HG02798 (cell line): ENCODE measurements around the gene ARIH2.

Experiments
- ATAC-seq: cut with Tn5 transposase; IDR thresholded peaks from one replicate; pipeline ENCODE4 v1.9.1; 2021; ENCODE audit warnings: mild to moderate bottlenecking; ENCODE audit not compliant: unreplicated experiment, poor library complexity

Gene ARIH2

GRCh38 chr3:48927928-48928327 is 9.3 kb downstream of the ARIH2 start:
- ATAC-seq = no peak

GRCh38 chr3:48928679-48929078 is 10.0 kb downstream of the ARIH2 start:
- ATAC-seq = no peak

- ATAC-seq = no peak
Observed at GRCh38 chr3:48929358-48930035, 10.9 kb downstream of the ARIH2 start.

- no peak for ATAC-seq
Observed at GRCh38 chr3:48930590-48930989, 11.9 kb downstream of the ARIH2 start.

- ATAC-seq = no peak
Observed at GRCh38 chr3:48931944-48932580, 13.4 kb downstream of the ARIH2 start.

- ATAC-seq = no peak
Observed at GRCh38 chr3:48934333-48934991, 15.8 kb downstream of the ARIH2 start.

- no peak for ATAC-seq
Observed at GRCh38 chr3:48935530-48935929, 16.9 kb downstream of the ARIH2 start.

- ATAC-seq = no peak
Observed at GRCh38 chr3:48938156-48938555, 19.5 kb downstream of the ARIH2 start.

GRCh38 chr3:48938689-48939088 is 20.0 kb downstream of the ARIH2 start:
- ATAC-seq = no peak

- ATAC-seq = no peak
Observed at GRCh38 chr3:48945432-48945831, 26.8 kb downstream of the ARIH2 start.

GRCh38 chr3:48945891-48946549 is 27.4 kb downstream of the ARIH2 start:
- no peak for ATAC-seq

GRCh38 chr3:48949376-48949717 is 30.7 kb downstream of the ARIH2 start:
- ATAC-seq = no peak

- ATAC-seq = no peak
Observed at GRCh38 chr3:48950051-48950450, 31.4 kb downstream of the ARIH2 start.

GRCh38 chr3:48951764-48952163 is 33.1 kb downstream of the ARIH2 start:
- no peak for ATAC-seq

- no peak for ATAC-seq
Observed at GRCh38 chr3:48952510-48953118, 34.0 kb downstream of the ARIH2 start.

GRCh38 chr3:48957006-48957705 is 38.5 kb downstream of the ARIH2 start:
- no peak for ATAC-seq

GRCh38 chr3:48960841-48961413 is 42.3 kb downstream of the ARIH2 start:
- no peak for ATAC-seq

GRCh38 chr3:48962340-48962739 is 43.7 kb downstream of the ARIH2 start:
- ATAC-seq = no peak

GRCh38 chr3:48962939-48963338 is 44.3 kb downstream of the ARIH2 start:
- no peak for ATAC-seq

- ATAC-seq = no peak
Observed at GRCh38 chr3:48963591-48963990, 44.9 kb downstream of the ARIH2 start.
